Measurements from ENCODE around the gene CLIC3.

CLIC3 gene

DNA sequence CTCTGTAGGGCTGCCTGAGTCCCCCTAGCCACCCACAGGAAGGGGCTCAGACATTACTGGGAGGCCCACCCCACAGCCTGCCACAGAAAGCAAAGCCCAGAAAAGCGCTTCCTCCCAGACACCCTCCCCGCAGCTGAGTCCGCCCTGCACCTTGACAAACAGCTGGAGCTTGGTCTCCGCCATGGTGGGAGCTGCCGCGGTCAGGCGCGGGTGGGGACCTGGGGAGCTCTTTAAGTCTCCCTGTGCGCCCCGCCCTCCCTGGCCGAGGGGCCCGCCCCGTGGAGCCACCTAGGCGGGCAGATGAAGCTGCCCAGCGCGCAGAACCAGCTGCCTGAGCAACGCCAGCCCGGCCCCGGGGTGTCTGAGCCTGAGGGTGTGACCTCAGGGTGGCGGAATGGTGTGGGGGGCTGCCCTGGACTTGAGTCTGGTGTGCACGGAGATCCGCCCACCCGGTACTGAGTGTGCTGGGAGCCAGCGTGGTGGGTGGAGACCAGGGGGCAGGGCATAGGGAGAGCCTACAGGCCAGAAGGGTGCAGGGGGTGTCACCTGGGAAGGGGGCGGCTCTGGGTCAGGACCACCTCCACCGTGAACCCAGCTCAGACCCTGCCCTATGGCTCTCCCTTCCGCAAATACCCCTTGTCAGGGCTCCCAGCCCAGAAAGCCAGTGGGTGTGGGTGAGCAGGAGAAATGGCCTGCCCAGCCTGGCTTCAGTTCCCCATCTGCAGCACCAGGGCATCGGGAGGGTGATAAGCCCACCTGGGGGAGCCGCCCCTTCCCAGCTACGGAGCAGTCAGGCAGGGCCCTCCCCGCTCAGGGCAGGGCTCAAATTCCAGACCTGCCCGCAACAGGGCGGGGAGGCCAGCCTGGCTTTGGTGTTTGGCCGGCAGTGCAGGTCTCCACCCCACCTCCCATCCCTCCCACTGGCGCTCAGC lies at the start of gene CLIC3:
Gene CLIC3, minus strand, starts transcription at position 208 of the 932 bp plus-strand sequence. Its CDS starts 25 bp downstream, at position 183.
- no peak within 1 kb of the TSS for H3K4me3 ChIP-seq (ENCODE audit: low read depth, low read length)
- TF ChIP-seq, protein P1, sequence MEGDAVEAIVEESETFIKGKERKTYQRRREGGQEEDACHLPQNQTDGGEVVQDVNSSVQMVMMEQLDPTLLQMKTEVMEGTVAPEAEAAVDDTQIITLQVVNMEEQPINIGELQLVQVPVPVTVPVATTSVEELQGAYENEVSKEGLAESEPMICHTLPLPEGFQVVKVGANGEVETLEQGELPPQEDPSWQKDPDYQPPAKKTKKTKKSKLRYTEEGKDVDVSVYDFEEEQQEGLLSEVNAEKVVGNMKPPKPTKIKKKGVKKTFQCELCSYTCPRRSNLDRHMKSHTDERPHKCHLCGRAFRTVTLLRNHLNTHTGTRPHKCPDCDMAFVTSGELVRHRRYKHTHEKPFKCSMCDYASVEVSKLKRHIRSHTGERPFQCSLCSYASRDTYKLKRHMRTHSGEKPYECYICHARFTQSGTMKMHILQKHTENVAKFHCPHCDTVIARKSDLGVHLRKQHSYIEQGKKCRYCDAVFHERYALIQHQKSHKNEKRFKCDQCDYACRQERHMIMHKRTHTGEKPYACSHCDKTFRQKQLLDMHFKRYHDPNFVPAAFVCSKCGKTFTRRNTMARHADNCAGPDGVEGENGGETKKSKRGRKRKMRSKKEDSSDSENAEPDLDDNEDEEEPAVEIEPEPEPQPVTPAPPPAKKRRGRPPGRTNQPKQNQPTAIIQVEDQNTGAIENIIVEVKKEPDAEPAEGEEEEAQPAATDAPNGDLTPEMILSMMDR (IDR thresholded peaks at IDR 0.05; ENCODE audit: insufficient read depth, low read depth, low read length, missing control alignments) = no peak
- no peak for DNase-seq (ENCODE audit: low read depth)

DNA sequence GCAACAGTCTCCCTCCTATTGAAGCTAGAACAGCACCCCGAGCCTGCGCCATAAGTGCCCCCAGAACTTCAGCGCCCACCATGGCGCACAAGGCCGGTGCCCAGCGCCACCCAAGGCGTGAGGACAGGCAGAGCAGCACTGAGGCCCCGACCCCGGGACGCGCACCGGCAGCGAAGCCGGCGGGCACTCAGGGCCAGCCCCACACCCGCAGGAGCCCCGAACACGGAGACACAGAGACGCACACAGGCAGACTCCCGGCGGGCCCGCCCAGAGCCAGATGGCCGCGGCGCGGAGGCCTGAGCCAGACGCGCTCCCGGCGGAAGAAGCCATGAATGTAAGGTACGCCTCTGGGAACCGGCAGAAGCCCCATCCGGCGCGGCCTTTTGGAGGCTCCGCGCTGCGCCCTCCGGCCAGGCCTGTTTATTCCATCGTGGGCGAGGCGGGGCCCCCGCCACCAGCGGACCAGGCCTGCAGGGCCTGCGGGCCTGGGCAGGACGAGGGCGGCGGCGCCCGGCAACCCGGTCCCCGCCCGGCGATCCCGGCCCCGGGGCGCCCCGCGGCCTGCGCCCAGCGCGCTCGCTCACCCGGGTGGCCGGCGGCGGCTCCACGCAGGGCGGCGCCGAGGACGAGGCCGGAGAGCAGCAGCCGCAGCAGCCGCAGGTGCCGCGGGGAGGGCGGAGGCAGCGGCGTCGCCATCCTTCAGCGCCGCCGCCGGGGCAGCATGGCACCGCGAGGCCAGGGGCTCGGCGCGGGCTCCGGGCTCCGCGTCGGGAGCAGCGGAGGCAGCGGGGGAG lies 49.1 kb upstream of the CLIC3 start:
- no peak for DNase-seq (ENCODE audit: low read depth)
- TF ChIP-seq, protein P1 (IDR thresholded peaks at IDR 0.05; ENCODE audit: insufficient read depth, low read depth, low read length, missing control alignments) = no peak
- no peak overlapping the region for H3K4me3 ChIP-seq (ENCODE audit: low read depth, low read length)

- TF ChIP-seq, protein P1 (IDR thresholded peaks at IDR 0.05; ENCODE audit: insufficient read depth, low read depth, low read length, missing control alignments) = no peak
- no peak for DNase-seq (ENCODE audit: low read depth)
- no peak overlapping the region for H3K4me3 ChIP-seq (ENCODE audit: low read depth, low read length)
Measured at GRCh38 chr9:137044502-137045177, 48.3 kb upstream of the CLIC3 start.

DNA sequence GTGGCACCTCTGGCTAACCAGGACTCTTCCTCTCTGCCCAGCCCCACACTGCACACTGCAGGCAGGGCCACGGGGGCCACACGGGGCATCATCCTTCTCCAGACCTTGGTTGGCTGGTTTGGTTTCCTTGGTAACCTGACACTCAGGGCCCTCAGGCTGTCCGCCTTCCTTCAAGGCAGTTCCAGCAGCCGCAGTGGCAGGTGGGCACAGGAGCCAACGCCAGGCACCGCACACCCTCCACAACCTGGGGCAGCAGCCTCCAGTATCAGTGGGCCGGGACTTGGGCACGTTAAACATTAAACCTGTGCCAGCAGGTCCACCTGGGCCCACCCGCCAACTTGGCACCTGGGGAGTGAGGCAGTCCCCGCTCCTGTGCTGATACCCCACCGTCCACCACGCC lies 47.7 kb upstream of the CLIC3 start:
- H3K4me3 ChIP-seq (ENCODE audit: low read depth, low read length) = no peak overlapping the region
- no peak for DNase-seq (ENCODE audit: low read depth)
- TF ChIP-seq, protein P1 (IDR thresholded peaks at IDR 0.05; ENCODE audit: insufficient read depth, low read depth, low read length, missing control alignments) = no peak

DNA sequence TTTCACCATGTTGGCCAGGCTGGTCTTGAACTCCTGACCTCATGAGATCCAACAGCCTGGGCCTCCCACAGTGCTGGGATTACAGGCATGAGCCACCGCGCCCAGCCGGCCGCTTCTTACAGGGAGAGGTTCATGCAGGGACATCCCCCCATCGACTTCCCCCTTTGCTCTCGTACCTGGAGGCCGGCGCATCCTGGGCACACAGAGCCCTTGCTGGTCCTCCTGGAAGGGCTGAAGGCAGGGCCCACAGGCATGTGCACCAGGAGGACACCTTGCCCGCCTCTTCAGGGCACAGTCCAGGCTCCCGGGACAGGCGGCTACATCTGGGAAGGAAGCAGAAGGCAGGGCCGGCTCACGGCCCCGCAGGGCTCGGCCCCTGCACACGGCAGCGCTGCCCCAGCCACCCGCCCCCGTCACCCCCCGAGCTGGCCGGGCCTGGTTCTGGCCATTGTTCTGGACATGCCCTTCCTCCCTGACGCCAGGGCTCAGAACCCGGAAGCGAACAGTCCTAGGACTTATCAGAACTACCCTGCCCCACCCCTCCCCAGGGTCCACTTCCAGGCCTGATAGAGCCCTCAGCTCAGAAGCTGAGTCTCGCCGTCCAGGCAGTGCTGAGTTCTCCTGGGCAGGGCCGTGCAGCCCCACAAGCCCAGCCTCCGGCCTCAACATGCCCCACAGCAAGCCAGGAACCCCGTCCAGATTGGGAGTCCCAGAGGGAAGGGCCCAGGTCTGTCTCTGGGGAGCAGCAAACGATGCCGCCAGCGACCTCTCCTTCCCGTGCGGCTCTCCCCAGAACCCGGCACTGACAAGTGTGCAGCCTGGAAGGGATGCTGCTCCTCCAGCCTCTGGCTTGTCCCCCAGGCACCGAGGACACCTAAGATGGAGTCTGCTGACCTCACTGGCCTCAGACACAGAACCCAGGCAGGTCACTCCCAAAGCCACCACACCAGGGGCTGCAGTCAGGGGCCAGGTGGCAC lies 46.7 kb upstream of the CLIC3 start:
- TF ChIP-seq, protein P1 (IDR thresholded peaks at IDR 0.05; ENCODE audit: insufficient read depth, low read depth, low read length, missing control alignments) = no peak
- no peak for DNase-seq (ENCODE audit: low read depth)
- no peak overlapping the region for H3K4me3 ChIP-seq (ENCODE audit: low read depth, low read length)

DNA sequence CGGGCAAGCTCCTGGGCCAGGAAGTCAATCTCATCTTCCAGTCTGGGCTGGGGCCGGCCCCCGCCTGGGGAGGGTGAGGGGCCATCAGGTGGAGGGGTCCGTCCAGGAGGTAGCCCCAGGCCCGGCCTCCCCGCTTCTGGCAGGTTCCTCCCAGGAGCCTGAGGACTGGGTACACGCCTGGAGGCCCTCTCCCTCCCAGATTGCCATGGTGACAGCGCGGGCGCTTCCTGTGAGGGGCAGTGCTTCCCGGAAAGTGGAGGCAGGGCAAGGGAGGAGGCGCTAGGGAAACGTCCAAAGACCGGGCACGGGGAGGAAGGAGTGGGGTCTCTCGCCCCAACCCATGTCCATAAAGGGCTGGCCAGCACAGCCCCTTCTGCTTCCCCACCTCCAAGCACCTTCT lies 44.8 kb upstream of the CLIC3 start:
- no peak overlapping the region for H3K4me3 ChIP-seq (ENCODE audit: low read depth, low read length)
- TF ChIP-seq, protein P1 (IDR thresholded peaks at IDR 0.05; ENCODE audit: insufficient read depth, low read depth, low read length, missing control alignments) = no peak
- DNase-seq (ENCODE audit: low read depth) = no peak

Measured in GM12865 (cell line).